LNCaP clone FGC (cell line): Measurements from ENCODE around the gene IZUMO1.

Experiments
- DNase-seq: peaks from one replicate; pipeline ENCODE4 v3.0.0-alpha.2; 2011; ENCODE audit warnings: low read depth
- H3K4me3 ChIP-seq: 2 replicates; pipeline ENCODE4 v1.5.1; 2011; ENCODE audit warnings: mild to moderate bottlenecking, low read depth, low read length, control low read depth
- TF ChIP-seq, protein P1 (sequence below): IDR thresholded peaks from 2 replicates; pipeline ENCODE4 v1.5.1; 2012; ENCODE audit warnings: mild to moderate bottlenecking; ENCODE audit not compliant: control insufficient read depth, insufficient read depth; ENCODE audit errors: extremely low read depth

The IZUMO1 gene

DNA sequence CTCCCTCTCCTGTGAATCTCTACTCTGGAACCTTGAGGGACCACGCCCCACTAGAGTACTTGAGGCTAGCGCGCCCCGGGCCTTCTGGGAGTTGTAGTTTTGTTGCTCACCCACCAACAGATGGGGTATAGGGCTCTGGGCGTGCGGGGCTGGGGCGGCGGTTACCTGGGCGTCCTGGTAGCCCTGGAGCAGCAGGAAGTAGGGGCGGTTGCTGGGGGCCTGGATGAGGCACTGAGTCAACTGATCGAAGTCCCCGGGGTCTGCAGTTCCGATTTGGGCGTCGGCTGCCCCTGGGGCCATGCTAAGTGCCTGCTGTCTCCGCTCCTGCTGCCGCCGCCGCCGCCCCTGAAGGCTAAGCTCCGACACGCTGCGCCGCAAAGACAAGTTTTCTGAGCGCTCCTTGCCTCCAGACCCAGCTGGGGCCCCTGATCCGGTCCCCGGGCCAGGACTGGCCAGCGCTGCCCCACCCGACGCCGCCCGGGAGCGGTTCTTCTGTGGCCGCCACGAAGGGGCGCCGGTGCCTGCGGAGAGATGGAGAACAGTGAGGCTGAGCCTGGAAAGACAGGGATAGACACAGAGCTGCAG lies 11.6 kb downstream of the IZUMO1 start:
- no peak for DNase-seq
- no peak overlapping the region for H3K4me3 ChIP-seq
- TF ChIP-seq, protein P1, sequence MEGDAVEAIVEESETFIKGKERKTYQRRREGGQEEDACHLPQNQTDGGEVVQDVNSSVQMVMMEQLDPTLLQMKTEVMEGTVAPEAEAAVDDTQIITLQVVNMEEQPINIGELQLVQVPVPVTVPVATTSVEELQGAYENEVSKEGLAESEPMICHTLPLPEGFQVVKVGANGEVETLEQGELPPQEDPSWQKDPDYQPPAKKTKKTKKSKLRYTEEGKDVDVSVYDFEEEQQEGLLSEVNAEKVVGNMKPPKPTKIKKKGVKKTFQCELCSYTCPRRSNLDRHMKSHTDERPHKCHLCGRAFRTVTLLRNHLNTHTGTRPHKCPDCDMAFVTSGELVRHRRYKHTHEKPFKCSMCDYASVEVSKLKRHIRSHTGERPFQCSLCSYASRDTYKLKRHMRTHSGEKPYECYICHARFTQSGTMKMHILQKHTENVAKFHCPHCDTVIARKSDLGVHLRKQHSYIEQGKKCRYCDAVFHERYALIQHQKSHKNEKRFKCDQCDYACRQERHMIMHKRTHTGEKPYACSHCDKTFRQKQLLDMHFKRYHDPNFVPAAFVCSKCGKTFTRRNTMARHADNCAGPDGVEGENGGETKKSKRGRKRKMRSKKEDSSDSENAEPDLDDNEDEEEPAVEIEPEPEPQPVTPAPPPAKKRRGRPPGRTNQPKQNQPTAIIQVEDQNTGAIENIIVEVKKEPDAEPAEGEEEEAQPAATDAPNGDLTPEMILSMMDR, result no peak

DNA sequence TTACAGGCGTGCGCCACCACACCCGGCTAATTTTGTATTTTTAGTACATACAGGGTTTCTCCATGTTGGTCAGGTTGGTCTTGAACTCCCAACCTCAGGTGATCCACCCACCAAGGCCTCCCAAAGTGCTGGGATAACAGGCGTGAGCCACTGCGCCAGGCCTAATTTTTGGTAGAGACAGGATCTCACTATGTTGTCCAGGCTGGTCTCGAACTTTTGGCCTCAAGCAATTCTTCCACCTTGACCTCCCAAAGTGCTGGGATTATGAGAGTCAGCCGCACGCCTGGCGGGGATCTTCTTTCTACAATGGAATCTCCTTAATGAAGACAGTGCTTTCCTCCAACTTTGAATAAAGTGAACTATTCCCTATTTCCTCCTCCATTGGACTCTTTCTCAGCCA lies 12.1 kb downstream of the IZUMO1 start:
- H3K4me3 ChIP-seq, result no peak overlapping the region
- TF ChIP-seq, protein P1, result no peak
- DNase-seq, result no peak

DNA sequence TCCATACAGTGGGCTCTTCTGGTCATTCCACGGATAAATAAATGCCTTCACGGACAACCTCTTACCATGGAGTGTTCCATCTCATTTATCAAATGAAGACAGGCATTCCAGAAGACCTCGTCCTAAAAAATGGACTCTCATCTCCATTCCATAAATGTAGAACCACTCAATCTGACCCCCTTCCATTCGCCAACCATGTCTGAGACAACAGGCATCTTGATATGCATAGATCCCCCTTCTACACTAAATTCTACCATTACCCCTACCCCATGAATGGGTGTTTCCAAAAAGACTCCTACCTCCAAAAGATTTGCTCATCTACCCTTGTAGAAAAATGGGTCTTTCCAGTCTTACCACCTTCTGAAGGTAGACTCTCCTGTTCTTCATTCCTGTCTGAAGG lies 15.3 kb downstream of the IZUMO1 start:
- no peak overlapping the region for H3K4me3 ChIP-seq
- no peak for DNase-seq
- TF ChIP-seq, protein P1, result no peak

DNA sequence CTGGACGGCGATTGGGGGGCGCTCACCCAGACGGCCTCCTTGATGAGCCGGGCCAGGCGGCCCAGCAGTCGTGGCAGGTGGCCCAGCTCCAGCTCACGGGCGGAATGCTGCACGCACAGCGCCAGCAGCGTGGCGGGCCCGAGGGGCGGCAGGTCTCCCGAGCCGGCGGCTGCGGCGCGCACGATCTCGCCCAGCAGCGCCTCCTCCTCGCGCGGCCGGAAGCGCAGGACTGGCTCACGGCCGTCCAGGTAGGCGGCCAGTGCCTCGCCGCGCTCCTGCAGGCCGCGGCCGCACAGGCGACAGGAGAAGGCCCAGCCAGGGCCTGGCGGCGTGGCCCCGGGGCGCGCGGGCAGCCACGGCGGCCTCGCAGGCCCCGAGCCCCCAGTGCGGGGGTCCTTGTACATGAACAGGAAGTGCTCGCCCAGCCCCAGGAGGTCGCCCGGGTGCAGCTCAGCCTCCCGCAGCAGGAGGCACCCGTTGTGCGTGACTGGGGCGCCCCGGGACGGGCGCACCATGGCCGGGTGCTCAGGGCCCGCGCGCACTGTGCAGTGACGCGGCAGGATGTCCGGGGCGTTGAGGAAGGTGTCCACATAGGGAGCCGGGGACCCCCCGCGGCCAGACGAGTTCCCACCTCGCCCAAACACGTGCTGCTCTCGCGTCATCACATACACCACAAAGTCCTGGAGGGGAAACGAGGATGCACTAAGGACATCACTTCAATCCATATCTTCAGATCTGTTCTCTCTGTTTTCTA lies 17.6 kb downstream of the IZUMO1 start:
- no peak overlapping the region for H3K4me3 ChIP-seq
- TF ChIP-seq, protein P1, result no peak
- no peak for DNase-seq

DNA sequence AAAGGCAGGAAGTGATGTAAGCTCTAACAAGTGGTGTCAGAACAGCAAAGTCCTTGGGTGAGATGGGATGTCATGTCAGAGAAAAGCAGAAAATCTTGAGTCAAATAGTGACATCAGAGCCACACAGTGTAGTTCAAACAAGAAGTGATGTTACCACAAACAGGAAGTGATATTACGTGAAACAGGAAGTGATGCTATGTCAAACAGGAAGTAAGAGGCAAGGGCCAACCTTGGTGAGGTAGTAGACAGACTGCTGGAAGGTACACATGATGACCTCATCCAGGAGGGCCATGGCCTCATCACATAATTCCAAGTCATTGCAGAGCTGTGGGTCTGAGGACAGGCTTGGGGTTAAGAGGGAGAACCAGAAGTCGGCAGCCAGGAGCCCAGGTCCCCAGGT lies 20.2 kb downstream of the IZUMO1 start:
- H3K4me3 ChIP-seq, result no peak overlapping the region

DNA sequence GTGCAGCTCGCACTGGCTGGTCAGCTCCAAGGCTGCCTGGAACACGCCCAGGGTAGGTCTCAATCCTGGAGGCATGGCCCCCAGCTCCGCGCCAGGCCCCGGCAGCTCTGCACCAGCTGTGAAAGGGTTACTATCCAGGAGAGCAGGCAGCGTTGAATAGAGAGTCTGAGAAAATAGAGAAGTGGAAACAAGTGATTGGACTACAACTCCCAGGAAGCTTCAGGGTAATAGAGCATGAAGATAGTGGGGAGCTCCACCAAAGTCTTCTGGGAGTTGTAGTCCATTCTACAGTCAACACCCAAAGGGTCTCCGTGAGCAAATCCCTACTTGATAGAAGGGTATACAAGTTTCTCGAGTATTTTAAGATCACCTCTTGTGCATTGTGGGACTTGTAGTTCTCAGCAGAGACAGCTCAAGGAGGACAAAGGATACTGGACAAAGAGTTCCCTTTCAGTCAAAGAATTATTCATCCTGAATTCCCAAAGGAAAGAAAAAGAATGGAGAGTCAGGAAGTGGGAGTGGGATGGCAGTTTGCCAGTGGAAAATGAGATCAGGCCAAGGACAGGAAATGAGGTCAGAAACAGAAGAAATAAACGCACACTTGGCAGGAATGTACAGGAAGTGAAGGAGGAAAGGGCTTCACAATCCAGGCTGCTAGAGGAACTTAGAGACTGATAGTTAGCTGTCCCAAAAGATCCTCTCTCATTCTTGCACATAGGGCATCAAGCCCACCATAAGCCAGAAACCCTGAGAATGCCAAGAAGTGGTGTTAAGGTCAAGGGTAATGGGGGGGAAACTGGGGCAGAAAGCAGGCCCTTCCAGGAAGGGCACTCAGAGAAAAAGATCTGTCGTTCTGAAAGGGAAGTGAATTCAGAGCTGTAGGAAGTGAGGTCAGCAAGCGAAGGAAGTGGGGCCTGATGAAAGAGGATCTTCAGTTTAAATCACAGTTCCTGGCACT lies 21.6 kb downstream of the IZUMO1 start:
- DNase-seq, result no peak
- no peak overlapping the region for H3K4me3 ChIP-seq
- TF ChIP-seq, protein P1, result no peak

More for the DNA sequence above, 20.2 kb downstream of the IZUMO1 start:
- DNase-seq, result no peak
- TF ChIP-seq, protein P1, result no peak
